Endothelial cell (in vitro differentiated cells): ENCODE measurements around the gene STX8. TPM values are rescaled to one million over a fixed set of nuclear protein-coding genes. Genes with fewer than 3 reads are reported as not detected.

Source experiments
- DNase-seq: peaks from one replicate; pipeline ENCODE4 v3.0.0; 2021; ENCODE audit warnings: low spot score
- H3K27ac Mint-ChIP-seq: one replicate; pipeline ENCODE4 v1.8.0; 2021; ENCODE audit warnings: mixed read lengths, inconsistent platforms; ENCODE audit not compliant: unreplicated experiment
- H3K27me3 Mint-ChIP-seq: one replicate; pipeline ENCODE4 v1.8.0; 2021; ENCODE audit warnings: mild to moderate bottlenecking, moderate library complexity, mixed read lengths, inconsistent platforms; ENCODE audit not compliant: unreplicated experiment
- H3K36me3 Mint-ChIP-seq: one replicate; pipeline ENCODE4 v1.8.0; 2021; ENCODE audit warnings: mild to moderate bottlenecking, low read depth, mixed read lengths, inconsistent platforms; ENCODE audit not compliant: unreplicated experiment
- H3K4me1 Mint-ChIP-seq: one replicate; pipeline ENCODE4 v1.8.0; 2021; ENCODE audit warnings: mild to moderate bottlenecking, mixed read lengths, inconsistent platforms; ENCODE audit not compliant: unreplicated experiment
- H3K4me3 Mint-ChIP-seq: one replicate; pipeline ENCODE4 v1.8.0; 2021; ENCODE audit warnings: mild to moderate bottlenecking, mixed read lengths, inconsistent platforms; ENCODE audit not compliant: unreplicated experiment
- H3K9me3 Mint-ChIP-seq: one replicate; pipeline ENCODE4 v1.8.0; 2021; ENCODE audit warnings: mixed read lengths, inconsistent platforms; ENCODE audit not compliant: unreplicated experiment
- total RNA-seq: library from RNA; stranded (reverse); fragmentation: NEBNext Ultra II Directional; extraction: Animal tissue kit (Norgen Biotek cat#: 25700); gene quantifications from one replicate; pipeline ENCODE4 v1.2.1, GENCODE V29; 2021; ENCODE audit not compliant: unreplicated experiment
- TF ChIP-seq, protein P1 (sequence below): fragments of 200-600 bp; sonication (generic); IDR thresholded peaks from one replicate; pipeline ENCODE4 v1.5.0; 2021; ENCODE audit warnings: antibody characterized with exemption; ENCODE audit not compliant: unreplicated experiment

The STX8 gene
- total RNA-seq, 1 donor from 2014 or later, result 49.2 TPM

DNA sequence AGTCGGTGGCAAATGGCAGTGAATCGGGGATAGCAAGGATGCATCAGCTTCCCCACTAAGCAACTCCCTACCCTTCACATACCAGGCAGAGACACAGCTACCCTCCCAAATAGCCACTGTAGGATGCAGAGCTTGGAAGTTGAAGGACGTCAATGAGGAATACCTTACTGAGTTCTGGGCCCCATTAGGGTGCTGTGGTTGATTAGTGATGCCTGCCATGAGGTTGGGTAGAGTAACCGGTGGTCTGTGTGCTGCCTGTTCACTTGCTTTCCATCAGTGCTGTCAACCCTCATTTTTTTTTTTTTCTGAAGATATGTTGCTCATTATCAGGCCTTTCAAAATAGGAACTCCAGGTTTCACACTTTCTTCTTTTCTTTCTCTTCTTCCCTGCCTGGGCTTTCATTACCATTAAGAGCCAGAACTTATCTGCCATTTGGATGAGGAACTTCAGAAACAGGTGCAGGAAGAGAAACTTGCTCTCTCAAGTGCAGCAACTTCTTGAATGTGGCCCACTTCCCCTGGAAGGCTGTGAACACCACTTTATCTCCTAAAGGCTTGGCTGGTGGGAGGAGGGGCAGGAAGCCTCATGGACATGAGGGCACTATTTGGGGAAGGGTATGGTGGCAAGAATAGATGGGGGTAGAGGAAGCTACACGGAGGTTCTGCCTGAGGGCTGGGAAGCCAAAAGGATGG lies 370.8 kb downstream of the STX8 start:
- Mint-ChIP-seq H3K4me1 (peaks cover 9% of the 10 kb centered on the region), H3K27me3 (peaks cover 3% of the 10 kb centered on the region), H3K27ac (peak overlapping the region; percentile 24), H3K4me3 (no peak overlapping the region), H3K36me3 (peaks cover 3% of the 10 kb centered on the region), H3K9me3 (no peaks in the 10 kb centered on the region)
- no peak for DNase-seq
- TF ChIP-seq, protein P1, sequence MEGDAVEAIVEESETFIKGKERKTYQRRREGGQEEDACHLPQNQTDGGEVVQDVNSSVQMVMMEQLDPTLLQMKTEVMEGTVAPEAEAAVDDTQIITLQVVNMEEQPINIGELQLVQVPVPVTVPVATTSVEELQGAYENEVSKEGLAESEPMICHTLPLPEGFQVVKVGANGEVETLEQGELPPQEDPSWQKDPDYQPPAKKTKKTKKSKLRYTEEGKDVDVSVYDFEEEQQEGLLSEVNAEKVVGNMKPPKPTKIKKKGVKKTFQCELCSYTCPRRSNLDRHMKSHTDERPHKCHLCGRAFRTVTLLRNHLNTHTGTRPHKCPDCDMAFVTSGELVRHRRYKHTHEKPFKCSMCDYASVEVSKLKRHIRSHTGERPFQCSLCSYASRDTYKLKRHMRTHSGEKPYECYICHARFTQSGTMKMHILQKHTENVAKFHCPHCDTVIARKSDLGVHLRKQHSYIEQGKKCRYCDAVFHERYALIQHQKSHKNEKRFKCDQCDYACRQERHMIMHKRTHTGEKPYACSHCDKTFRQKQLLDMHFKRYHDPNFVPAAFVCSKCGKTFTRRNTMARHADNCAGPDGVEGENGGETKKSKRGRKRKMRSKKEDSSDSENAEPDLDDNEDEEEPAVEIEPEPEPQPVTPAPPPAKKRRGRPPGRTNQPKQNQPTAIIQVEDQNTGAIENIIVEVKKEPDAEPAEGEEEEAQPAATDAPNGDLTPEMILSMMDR, result no peak

DNA sequence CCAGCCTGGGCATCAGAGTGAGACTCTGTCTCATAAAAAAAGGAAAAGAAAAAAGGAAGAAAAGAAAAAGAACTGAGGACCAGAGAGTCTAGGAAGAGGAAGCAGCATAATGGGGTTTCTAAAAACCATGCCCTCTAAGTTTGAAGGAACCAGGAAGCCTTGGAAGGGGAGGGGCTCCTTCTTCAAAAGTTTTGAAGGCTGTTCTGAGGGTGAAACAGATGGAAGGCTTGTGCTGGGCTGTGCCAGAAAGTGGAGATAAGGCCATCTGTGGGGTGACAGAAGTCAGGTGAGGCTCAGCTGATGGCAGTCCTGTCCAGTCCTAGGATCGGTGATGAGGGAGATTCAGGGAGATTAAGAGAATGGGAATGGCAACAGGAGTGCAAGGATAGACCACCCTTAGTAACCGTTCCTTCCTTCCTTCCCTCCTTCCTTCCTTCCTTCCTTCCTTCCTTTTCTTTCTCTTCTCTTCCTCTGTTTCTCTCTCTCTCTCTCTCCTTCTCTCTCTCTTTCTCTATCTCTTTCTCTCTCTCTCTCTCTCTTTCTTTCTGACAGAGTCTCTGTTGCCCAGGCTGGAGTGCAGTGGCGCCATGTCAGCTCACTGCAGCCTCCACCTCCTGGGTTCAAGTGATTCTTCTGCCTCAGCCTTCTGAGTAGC lies 371.7 kb downstream of the STX8 start:
- Mint-ChIP-seq H3K27ac (peak overlapping the region; percentile 52), H3K36me3 (no peaks in the 10 kb centered on the region), H3K4me1 (peaks cover 9% of the 10 kb centered on the region), H3K27me3 (peaks cover 3% of the 10 kb centered on the region), H3K9me3 (no peaks in the 10 kb centered on the region), H3K4me3 (no peak overlapping the region)
- TF ChIP-seq, protein P1, result no peak
- DNase-seq, result no peak

DNA sequence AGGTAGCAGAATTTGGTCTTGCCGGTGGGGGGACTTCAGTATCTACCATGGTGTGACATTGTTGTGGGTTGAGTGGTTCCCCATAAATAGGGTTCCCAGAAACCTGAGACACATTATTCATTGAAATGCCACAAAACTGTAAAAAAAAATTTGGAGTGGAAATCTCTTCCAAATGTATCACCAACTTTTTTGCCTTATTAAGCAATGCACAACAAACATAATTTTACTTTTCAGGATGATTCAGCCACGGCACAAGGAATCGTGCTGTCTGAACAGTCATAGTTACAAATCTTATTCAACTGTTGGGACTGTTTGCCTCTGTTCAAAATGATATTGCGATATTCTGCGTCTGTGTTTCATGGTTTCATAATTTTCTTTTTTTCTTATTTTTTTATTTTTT lies 373.1 kb downstream of the STX8 start:
- TF ChIP-seq, protein P1, result no peak
- Mint-ChIP-seq H3K9me3 (no peaks in the 10 kb centered on the region), H3K27me3 (peaks cover 3% of the 10 kb centered on the region), H3K4me3 (no peak overlapping the region), H3K4me1 (peaks cover 9% of the 10 kb centered on the region), H3K27ac (no peak overlapping the region), H3K36me3 (no peaks in the 10 kb centered on the region)
- no peak for DNase-seq

DNA sequence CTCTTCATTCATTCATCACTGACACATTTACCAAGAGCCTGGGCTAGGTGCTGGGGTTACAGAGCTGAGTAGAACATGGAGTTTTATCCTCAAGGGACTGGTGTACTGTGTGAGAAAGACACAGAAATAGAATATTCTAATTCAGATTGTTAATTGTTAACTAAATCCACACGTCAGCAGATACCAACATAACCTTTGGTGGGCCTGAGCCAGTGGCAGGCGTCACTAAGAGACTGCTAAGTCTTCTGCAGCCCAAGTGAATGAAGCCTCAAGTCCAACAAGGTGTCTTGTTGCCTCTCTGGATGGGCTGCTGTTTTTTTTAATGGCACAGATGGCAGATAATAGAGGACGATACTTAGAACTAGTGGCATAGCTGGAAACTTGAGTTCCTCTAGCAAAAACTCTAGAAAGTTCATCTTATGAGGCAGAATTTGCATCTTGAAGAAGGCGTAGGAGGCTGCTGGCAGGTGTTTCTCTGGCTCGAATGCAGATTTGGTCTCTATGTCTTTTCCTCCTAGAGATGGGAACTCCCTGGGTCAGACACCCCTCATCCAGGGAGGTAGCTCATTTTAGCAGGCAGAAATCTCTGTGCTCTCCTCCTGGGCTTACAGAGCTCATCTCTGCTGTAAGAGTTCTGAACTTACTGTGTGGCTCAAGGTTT lies 374.8 kb downstream of the STX8 start:
- Mint-ChIP-seq H3K9me3 (no peaks in the 10 kb centered on the region), H3K27ac (no peak overlapping the region), H3K4me1 (peaks cover 17% of the 10 kb centered on the region)

More for the DNA sequence above, 374.8 kb downstream of the STX8 start:
- Mint-ChIP-seq H3K36me3 (no peaks in the 10 kb centered on the region), H3K27me3 (peaks cover 6% of the 10 kb centered on the region), H3K4me3 (no peak overlapping the region)
- TF ChIP-seq, protein P1, result no peak
- DNase-seq, result no peak

Other genes with a start within 250 kb of the STX8 start
- gene CFAP52, start 822 bp upstream of the STX8 start, total RNA-seq, result not detected
- 0.90 TPM for gene USP43, start 69.7 kb upstream of the STX8 start, total RNA-seq
- gene DHRS7C, start 215.8 kb upstream of the STX8 start, total RNA-seq, result 0.31 TPM
- gene GSG1L2, start 246.3 kb upstream of the STX8 start, total RNA-seq, result not detected